SJSA1 (cell line): ENCODE data around the gene MSANTD7. TPM values are rescaled to one million over a fixed set of nuclear protein-coding genes. Genes with fewer than 3 reads are reported as not detected.

ENCODE experiments used
- DNase-seq, 2 experiments: peaks; one replicate each; pipeline ENCODE4 v3.0.0-alpha.2; 2015 to 2020; ENCODE audit warnings: low spot score in 2 of 2, low read depth in 1 of 2
- H3K27ac ChIP-seq: fragments of 250-450 bp; sonication (Bioruptor Pico); 2 replicates; pipeline ENCODE4 v1.5.1; 2020; ENCODE audit warnings: mild to moderate bottlenecking, moderate library complexity
- H3K27me3 ChIP-seq: fragments of 250-450 bp; sonication (Bioruptor Pico); replicated peaks from 2 replicates; pipeline ENCODE4 v1.5.1; 2020; ENCODE audit warnings: mild to moderate bottlenecking, moderate library complexity
- H3K36me3 ChIP-seq: fragments of 250-450 bp; sonication (Bioruptor Pico); 2 replicates; pipeline ENCODE4 v1.5.1; 2020; ENCODE audit warnings: mild to moderate bottlenecking
- H3K4me1 ChIP-seq: fragments of 250-450 bp; sonication (Bioruptor Pico); replicated peaks from 2 replicates; pipeline ENCODE4 v1.6.1; 2021; ENCODE audit warnings: mild to moderate bottlenecking
- H3K4me3 ChIP-seq: fragments of 250-450 bp; sonication (Bioruptor Pico); 2 replicates; pipeline ENCODE4 v1.5.1; 2020; ENCODE audit warnings: mild to moderate bottlenecking
- H3K9me3 ChIP-seq: fragments of 250-450 bp; sonication (Bioruptor Pico); replicated peaks from 2 replicates; pipeline ENCODE4 v1.5.1; 2020; ENCODE audit warnings: mild to moderate bottlenecking
- total RNA-seq: library from RNA; depleted of rRNA; stranded (reverse); fragments of >200 nt; shearing (Covaris generic); gene quantifications from 2 replicates; pipeline ENCODE4 v1.2.3, GENCODE V29; 2014; rRNA removed

The MSANTD7 gene
- total RNA-seq, 1 experiment from 2014 or later = 25.7 TPM

DNA sequence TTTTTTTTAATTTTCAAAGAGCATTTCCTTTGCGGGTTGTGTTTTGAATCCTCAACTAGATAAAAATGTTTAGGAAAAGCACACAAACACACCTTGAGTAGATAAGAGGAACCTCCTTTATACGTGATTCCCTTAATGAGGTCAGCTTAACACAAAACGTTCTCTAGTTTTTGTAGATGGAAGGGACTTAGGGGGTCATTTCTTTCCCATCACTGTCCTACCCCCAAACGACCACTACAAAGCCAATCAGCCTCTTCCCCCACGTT is 41.8 kb downstream of the MSANTD7 start:
- no peaks in the 10 kb centered on the region for H3K27me3 ChIP-seq
- peak in 1 of 2 experiments; percentile 7 for DNase-seq
- H3K36me3 ChIP-seq = peaks cover 27% of the 10 kb centered on the region
- H3K4me3 ChIP-seq = peak overlapping the region; percentile 96
- no peak overlapping the region for H3K27ac ChIP-seq
- peaks cover 7% of the 10 kb centered on the region for H3K4me1 ChIP-seq
- no peaks in the 10 kb centered on the region for H3K9me3 ChIP-seq

- no peaks in the 10 kb centered on the region for H3K9me3 ChIP-seq
- peak overlapping the region; percentile 96 for H3K4me3 ChIP-seq
- peaks cover 7% of the 10 kb centered on the region for H3K4me1 ChIP-seq
- no peak overlapping the region for H3K27ac ChIP-seq
- no peak for DNase-seq
- H3K36me3 ChIP-seq = peaks cover 31% of the 10 kb centered on the region
- no peaks in the 10 kb centered on the region for H3K27me3 ChIP-seq
These were observed 42.1 kb downstream of the MSANTD7 start for GRCh38 chr10:14880229-14880628.

DNA sequence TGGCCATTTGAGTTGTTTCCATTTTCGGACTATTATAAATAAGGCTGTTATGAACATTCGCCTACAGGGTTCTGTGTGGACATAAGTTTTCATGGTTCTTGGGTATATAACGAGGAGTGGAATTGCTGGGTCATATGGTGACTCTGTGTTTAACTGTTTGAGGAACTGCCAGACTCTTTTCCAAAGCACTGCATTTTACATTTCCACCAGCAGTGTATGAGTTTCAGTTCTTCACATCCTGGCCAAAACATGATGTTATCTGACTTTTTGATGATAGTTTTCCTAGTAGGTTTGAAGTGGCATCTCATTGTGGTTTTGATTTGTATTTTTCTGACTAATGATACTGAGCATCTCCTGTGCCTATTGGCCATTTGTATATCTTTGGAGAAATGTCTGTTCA is 46.0 kb downstream of the MSANTD7 start:
- no peak overlapping the region for H3K27ac ChIP-seq
- no peak for DNase-seq
- no peaks in the 10 kb centered on the region for H3K27me3 ChIP-seq
- peaks cover 7% of the 10 kb centered on the region for H3K4me1 ChIP-seq
- no peak overlapping the region for H3K4me3 ChIP-seq
- H3K36me3 ChIP-seq = peaks cover 47% of the 10 kb centered on the region
- no peaks in the 10 kb centered on the region for H3K9me3 ChIP-seq

Other genes with a start within 250 kb of the MSANTD7 start
- gene FAM107B, start 63.4 kb upstream of the MSANTD7 start, total RNA-seq = 31.9 and 35.6 TPM in 2 replicates
- gene CDNF, start 269 bp upstream of the MSANTD7 start, total RNA-seq = 0.29 and 0.38 TPM in 2 replicates
- gene HSPA14, start within 50 bp of the MSANTD7 start, total RNA-seq = 36.5 and 40.4 TPM in 2 replicates
- 45.1 and 46.0 TPM in 2 replicates for gene SUV39H2, start 40.6 kb downstream of the MSANTD7 start, total RNA-seq
- 15.9 and 17.2 TPM in 2 replicates for gene DCLRE1C, start 115.8 kb downstream of the MSANTD7 start, total RNA-seq
- gene MEIG1, start 121.1 kb downstream of the MSANTD7 start, total RNA-seq = not detected in 2 replicates
- gene OLAH, start 205.6 kb downstream of the MSANTD7 start, total RNA-seq = 1.4 and 2.1 TPM in 2 replicates